WTC11 (cell line): ENCODE data around the gene UROC1. TPM values are rescaled to one million over a fixed set of nuclear protein-coding genes. Genes with fewer than 3 reads are reported as not detected.

Experiments
- ATAC-seq: fragments of 200-7000 bp; cut with Tn5 transposase; 2 replicates; pipeline ENCODE4 v1.10.0; 2021; ENCODE audit warnings: mild to moderate bottlenecking, moderate library complexity
- CTCF ChIA-PET: fragments of 300-600 bp; sonication (Branson Sonifier 250); formaldehyde crosslinking; loops from one replicate; lab custom pipeline; 2021; ENCODE audit warnings: antibody characterized with exemption; lab: Charles Lee
- POLR2A ChIA-PET: fragments of 350-600 bp; sonication (Branson Sonifier 250); formaldehyde crosslinking; loops from one replicate; lab custom pipeline; 2021; ENCODE audit warnings: antibody characterized with exemption; lab: Charles Lee
- DNase-seq: peaks from one replicate; pipeline ENCODE4 v3.0.0; 2021; ENCODE audit warnings: low spot score
- H3K27ac Mint-ChIP-seq: 2 replicates; pipeline ENCODE4 v1.8.0; 2021; ENCODE audit warnings: mixed read lengths
- H3K27me3 Mint-ChIP-seq: 2 replicates; pipeline ENCODE4 v1.8.0; 2021; ENCODE audit warnings: low read depth, mild to moderate bottlenecking, moderate library complexity, mixed read lengths
- H3K36me3 Mint-ChIP-seq: 2 replicates; pipeline ENCODE4 v1.8.0; 2021; ENCODE audit warnings: mixed read lengths
- H3K4me1 Mint-ChIP-seq: 2 replicates; pipeline ENCODE4 v1.8.0; 2022; ENCODE audit warnings: mixed read lengths
- H3K4me3 Mint-ChIP-seq: 2 replicates; pipeline ENCODE4 v1.8.0; 2021; ENCODE audit warnings: mild to moderate bottlenecking, moderate library complexity, mixed read lengths
- H3K9me3 Mint-ChIP-seq: 2 replicates; pipeline ENCODE4 v1.8.0; 2021; ENCODE audit warnings: mixed read lengths
- EMX1 ChIP-seq: fragments of 250-450 bp; sonication (Bioruptor Pico); IDR thresholded peaks from 2 replicates; pipeline ENCODE4 v1.8.0; 2021; ENCODE audit warnings: mild to moderate bottlenecking
- ESRRA ChIP-seq: sonication (generic); formaldehyde crosslinking; IDR thresholded peaks from 2 replicates; pipeline ENCODE4 v1.8.1; 2022; ENCODE audit warnings: mild to moderate bottlenecking, missing genetic modification reagents, borderline replicate concordance
- ETV6 ChIP-seq: sonication (generic); formaldehyde crosslinking; IDR thresholded peaks from 2 replicates; pipeline ENCODE4 v1.8.1; 2022; ENCODE audit warnings: mild to moderate bottlenecking, missing genetic modification reagents
- FOXK1 ChIP-seq: sonication (generic); formaldehyde crosslinking; IDR thresholded peaks from 2 replicates; pipeline ENCODE4 v1.8.0; 2022; ENCODE audit warnings: mild to moderate bottlenecking, moderate library complexity, missing genetic modification reagents
- GRHL2 ChIP-seq: fragments of 250-450 bp; sonication (Bioruptor Pico); IDR thresholded peaks from 2 replicates; pipeline ENCODE4 v1.8.0; 2022; ENCODE audit warnings: mild to moderate bottlenecking, moderate library complexity; ENCODE audit not compliant: insufficient replicate concordance, severe bottlenecking
- GTF2I ChIP-seq: fragments of 250-450 bp; sonication (Bioruptor Pico); conservative IDR thresholded peaks from 2 replicates; pipeline ENCODE4 v1.4.0; 2021; ENCODE audit warnings: mild to moderate bottlenecking
- JAZF1 ChIP-seq: fragments of 250-450 bp; sonication (Bioruptor Pico); IDR thresholded peaks from 2 replicates; pipeline ENCODE4 v1.9.0; 2021; ENCODE audit warnings: moderate library complexity, mild to moderate bottlenecking, inconsistent platforms
- KAT7 ChIP-seq: sonication (generic); formaldehyde crosslinking; IDR thresholded peaks from 2 replicates; pipeline ENCODE4 v1.8.1; 2023; ENCODE audit warnings: missing genetic modification reagents, mild to moderate bottlenecking, borderline replicate concordance
- MYBL2 ChIP-seq: sonication (generic); formaldehyde crosslinking; IDR thresholded peaks from 2 replicates; pipeline ENCODE4 v1.8.1; 2023; ENCODE audit warnings: mild to moderate bottlenecking, moderate library complexity, missing genetic modification reagents
- NFE2L1 ChIP-seq: sonication (generic); formaldehyde crosslinking; IDR thresholded peaks from 2 replicates; pipeline ENCODE4 v1.8.1; 2023; ENCODE audit warnings: missing genetic modification reagents
- RELA ChIP-seq: sonication (generic); formaldehyde crosslinking; IDR thresholded peaks from 2 replicates; pipeline ENCODE4 v1.8.1; 2022; ENCODE audit warnings: missing genetic modification reagents, mild to moderate bottlenecking, borderline replicate concordance
- ZBTB21 ChIP-seq: sonication (generic); formaldehyde crosslinking; IDR thresholded peaks from 2 replicates; pipeline ENCODE4 v1.8.1; 2023; ENCODE audit warnings: mild to moderate bottlenecking, missing genetic modification reagents, borderline replicate concordance
- ZNF219 ChIP-seq: sonication (generic); formaldehyde crosslinking; IDR thresholded peaks from 2 replicates; pipeline ENCODE4 v1.8.0; 2023; ENCODE audit warnings: missing genetic modification reagents, mild to moderate bottlenecking, borderline replicate concordance
- ZNF317 ChIP-seq: sonication (generic); formaldehyde crosslinking; IDR thresholded peaks from 2 replicates; pipeline ENCODE4 v1.8.1; 2023; ENCODE audit warnings: low read depth, mild to moderate bottlenecking, moderate library complexity, missing genetic modification reagents, borderline replicate concordance
- total RNA-seq: library from RNA; stranded (reverse); gene quantifications from 3 replicates; pipeline ENCODE4 v1.2.3, GENCODE V29; 2021
- TF ChIP-seq, protein P1 (sequence below): sonication (generic); formaldehyde crosslinking; IDR thresholded peaks from 2 replicates; pipeline ENCODE4 v1.8.1; 2023; ENCODE audit warnings: mild to moderate bottlenecking, missing genetic modification reagents
- TF ChIP-seq, protein P2 (sequence below): sonication (generic); formaldehyde crosslinking; IDR thresholded peaks from 2 replicates; pipeline ENCODE4 v1.8.1; 2022; ENCODE audit warnings: missing genetic modification reagents, borderline replicate concordance
- TF ChIP-seq, protein P3 (sequence below): sonication (generic); formaldehyde crosslinking; IDR thresholded peaks from 2 replicates; pipeline ENCODE4 v1.8.1; 2023; ENCODE audit warnings: mild to moderate bottlenecking, missing genetic modification reagents, moderate library complexity
- TF ChIP-seq, protein P4 (sequence below): fragments of 250-450 bp; sonication (Bioruptor Pico); IDR thresholded peaks from 2 replicates; pipeline ENCODE4 v1.9.0; 2021; ENCODE audit warnings: mild to moderate bottlenecking

The UROC1 gene
- total RNA-seq, 1 experiment from 2014 or later: not detected

DNA sequence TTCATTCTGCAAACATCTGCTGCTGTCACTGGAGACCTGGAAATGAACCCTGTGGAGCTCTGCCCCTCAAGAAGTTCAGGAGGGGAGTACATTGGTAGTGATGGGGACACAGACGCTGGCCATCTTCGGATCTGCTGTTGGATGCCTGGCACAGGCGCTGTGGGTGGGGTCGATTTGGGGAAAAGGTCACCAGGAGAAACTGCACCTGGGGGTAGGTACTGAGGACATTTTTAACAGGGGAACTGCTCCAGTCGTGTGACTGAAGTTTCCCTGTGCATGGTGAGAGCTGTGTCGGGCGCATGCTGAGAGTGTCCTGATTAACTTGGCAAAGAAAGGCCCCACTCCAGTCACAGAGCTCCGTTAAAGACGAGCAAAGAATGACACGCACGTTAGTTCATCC is 3.4 kb downstream of the UROC1 start (continued):
- TF ChIP-seq, protein P1, sequence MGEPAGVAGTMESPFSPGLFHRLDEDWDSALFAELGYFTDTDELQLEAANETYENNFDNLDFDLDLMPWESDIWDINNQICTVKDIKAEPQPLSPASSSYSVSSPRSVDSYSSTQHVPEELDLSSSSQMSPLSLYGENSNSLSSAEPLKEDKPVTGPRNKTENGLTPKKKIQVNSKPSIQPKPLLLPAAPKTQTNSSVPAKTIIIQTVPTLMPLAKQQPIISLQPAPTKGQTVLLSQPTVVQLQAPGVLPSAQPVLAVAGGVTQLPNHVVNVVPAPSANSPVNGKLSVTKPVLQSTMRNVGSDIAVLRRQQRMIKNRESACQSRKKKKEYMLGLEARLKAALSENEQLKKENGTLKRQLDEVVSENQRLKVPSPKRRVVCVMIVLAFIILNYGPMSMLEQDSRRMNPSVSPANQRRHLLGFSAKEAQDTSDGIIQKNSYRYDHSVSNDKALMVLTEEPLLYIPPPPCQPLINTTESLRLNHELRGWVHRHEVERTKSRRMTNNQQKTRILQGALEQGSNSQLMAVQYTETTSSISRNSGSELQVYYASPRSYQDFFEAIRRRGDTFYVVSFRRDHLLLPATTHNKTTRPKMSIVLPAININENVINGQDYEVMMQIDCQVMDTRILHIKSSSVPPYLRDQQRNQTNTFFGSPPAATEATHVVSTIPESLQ (CRISPR knock-in tag): no peak
- TF ChIP-seq ZBTB21 (CRISPR knock-in tag) (no peak), ZNF317 (CRISPR knock-in tag) (no peak), RELA (CRISPR knock-in tag) (no peak), KAT7 (CRISPR knock-in tag) (no peak), GRHL2 (CRISPR knock-in tag) (no peak), ESRRA (no peak)

DNA sequence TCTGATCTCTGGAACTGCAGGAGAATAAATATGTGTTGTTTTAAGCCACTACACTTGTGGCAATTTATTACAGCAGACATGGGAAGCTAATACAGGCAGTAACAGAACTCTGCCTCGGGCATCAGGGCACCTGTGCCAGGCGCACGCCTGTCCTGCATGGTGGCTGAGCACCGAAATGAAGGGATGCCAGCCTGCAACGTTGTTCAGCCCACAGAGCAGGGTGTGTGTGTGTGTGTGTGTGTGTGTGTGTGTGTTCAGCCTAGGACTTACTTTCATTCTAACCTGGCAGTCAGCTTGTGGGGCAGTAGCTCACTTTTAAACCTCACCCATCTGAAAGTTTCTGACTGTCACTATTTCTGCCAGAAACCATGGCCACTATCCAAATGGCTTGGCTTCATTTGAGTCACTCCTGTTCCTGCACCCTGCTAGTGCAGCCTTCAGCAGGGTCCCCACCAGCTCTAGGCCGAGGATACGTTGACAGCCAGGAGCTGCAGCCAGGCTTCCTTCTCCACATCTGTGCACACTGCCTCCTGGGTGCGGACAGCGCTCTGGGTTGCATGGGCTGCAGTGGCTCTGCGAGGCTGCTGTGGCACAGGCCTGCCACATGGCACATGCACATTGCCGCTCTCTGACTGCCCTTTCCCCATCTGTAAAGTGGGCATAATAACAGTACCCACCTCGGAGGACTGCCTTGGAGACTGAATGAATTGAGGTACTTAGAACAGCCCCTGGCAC is 4.5 kb downstream of the UROC1 start:
- DNase-seq (no peak), ATAC-seq (no peak)
- Mint-ChIP-seq H3K9me3 (no peaks in the 10 kb centered on the region), H3K27me3 (no peaks in the 10 kb centered on the region), H3K36me3 (no peaks in the 10 kb centered on the region), H3K27ac (no peak overlapping the region), H3K4me1 (no peaks in the 10 kb centered on the region), H3K4me3 (no peak overlapping the region)
- ChIA-PET POLR2A (no interaction called here), CTCF (interaction anchor here (1.8 kb wide), 1 partner anchor 26 kb away, joined by 7 read pairs; no protein-coding TSS in a partner anchor)
- TF ChIP-seq JAZF1 (CRISPR knock-in tag) (no peak), ETV6 (CRISPR knock-in tag) (no peak), GTF2I (no peak), NFE2L1 (no peak), FOXK1 (no peak), ZNF219 (CRISPR knock-in tag) (no peak), MYBL2 (CRISPR knock-in tag) (no peak), EMX1 (CRISPR knock-in tag) (no peak)
- TF ChIP-seq, protein P1 (CRISPR knock-in tag): no peak
- TF ChIP-seq, protein P2, sequence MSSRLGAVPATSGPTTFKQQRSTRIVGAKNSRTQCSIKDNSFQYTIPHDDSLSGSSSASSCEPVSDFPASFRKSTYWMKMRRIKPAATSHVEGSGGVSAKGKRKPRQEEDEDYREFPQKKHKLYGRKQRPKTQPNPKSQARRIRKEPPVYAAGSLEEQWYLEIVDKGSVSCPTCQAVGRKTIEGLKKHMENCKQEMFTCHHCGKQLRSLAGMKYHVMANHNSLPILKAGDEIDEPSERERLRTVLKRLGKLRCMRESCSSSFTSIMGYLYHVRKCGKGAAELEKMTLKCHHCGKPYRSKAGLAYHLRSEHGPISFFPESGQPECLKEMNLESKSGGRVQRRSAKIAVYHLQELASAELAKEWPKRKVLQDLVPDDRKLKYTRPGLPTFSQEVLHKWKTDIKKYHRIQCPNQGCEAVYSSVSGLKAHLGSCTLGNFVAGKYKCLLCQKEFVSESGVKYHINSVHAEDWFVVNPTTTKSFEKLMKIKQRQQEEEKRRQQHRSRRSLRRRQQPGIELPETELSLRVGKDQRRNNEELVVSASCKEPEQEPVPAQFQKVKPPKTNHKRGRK: no peak
- TF ChIP-seq, protein P3, sequence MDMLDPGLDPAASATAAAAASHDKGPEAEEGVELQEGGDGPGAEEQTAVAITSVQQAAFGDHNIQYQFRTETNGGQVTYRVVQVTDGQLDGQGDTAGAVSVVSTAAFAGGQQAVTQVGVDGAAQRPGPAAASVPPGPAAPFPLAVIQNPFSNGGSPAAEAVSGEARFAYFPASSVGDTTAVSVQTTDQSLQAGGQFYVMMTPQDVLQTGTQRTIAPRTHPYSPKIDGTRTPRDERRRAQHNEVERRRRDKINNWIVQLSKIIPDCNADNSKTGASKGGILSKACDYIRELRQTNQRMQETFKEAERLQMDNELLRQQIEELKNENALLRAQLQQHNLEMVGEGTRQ (CRISPR knock-in tag): no peak
- TF ChIP-seq, protein P4, sequence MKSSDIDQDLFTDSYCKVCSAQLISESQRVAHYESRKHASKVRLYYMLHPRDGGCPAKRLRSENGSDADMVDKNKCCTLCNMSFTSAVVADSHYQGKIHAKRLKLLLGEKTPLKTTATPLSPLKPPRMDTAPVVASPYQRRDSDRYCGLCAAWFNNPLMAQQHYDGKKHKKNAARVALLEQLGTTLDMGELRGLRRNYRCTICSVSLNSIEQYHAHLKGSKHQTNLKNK: no peak
